H9 (cell line): Measurements from ENCODE around the gene ITPK1. TPM values are rescaled to one million over a fixed set of nuclear protein-coding genes. Genes with fewer than 3 reads are reported as not detected.

ENCODE experiments used
- DNase-seq: peaks from one replicate; pipeline ENCODE4 v3.0.0-alpha.2; 2017
- H2AFZ ChIP-seq: one replicate; pipeline ENCODE4 v1.6.1; 2013; ENCODE audit warnings: mild to moderate bottlenecking, low read length, control low read depth, moderate library complexity
- H2AK5ac ChIP-seq: 2 replicates; pipeline ENCODE4 v1.6.1; 2013; ENCODE audit warnings: low read length, control low read depth, mixed read lengths; ENCODE audit not compliant: insufficient read length
- H2BK120ac ChIP-seq: one replicate; pipeline ENCODE4 v1.6.1; 2013; ENCODE audit warnings: low read depth, mild to moderate bottlenecking, low read length, control low read depth, inconsistent platforms; ENCODE audit not compliant: poor library complexity, severe bottlenecking
- H2BK12ac ChIP-seq: 2 replicates; pipeline ENCODE4 v1.6.1; 2013; ENCODE audit warnings: low read length, control low read depth, mixed read lengths, low read depth; ENCODE audit not compliant: insufficient read length
- H2BK15ac ChIP-seq: 2 replicates; pipeline ENCODE4 v1.6.1; 2013; ENCODE audit warnings: low read depth, low read length, control low read depth
- H2BK20ac ChIP-seq: one replicate; pipeline ENCODE4 v1.6.1; 2013; ENCODE audit warnings: low read depth, mild to moderate bottlenecking, low read length, control low read depth, inconsistent platforms; ENCODE audit not compliant: poor library complexity, severe bottlenecking
- H2BK5ac ChIP-seq: 2 replicates; pipeline ENCODE4 v1.6.1; 2013; ENCODE audit warnings: low read length, control low read depth, mixed read lengths; ENCODE audit not compliant: insufficient read length
- H3K14ac ChIP-seq: 2 replicates; pipeline ENCODE4 v1.6.1; 2013; ENCODE audit warnings: low read length, control low read depth; ENCODE audit not compliant: insufficient read depth
- H3K18ac ChIP-seq: 2 replicates; pipeline ENCODE4 v1.6.1; 2013; ENCODE audit warnings: low read depth, mild to moderate bottlenecking, mixed read lengths, low read length, control low read depth; ENCODE audit not compliant: insufficient read length
- H3K23ac ChIP-seq: 2 replicates; pipeline ENCODE4 v1.6.1; 2013; ENCODE audit warnings: low read length, control low read depth, mixed read lengths, low read depth; ENCODE audit not compliant: insufficient read length
- H3K23me2 ChIP-seq: 2 replicates; pipeline ENCODE4 v1.6.1; 2013; ENCODE audit warnings: low read depth, mild to moderate bottlenecking, mixed read lengths, low read length, control low read depth; ENCODE audit not compliant: insufficient read length, poor library complexity, severe bottlenecking
- H3K27ac ChIP-seq: 2 replicates; pipeline ENCODE4 v1.5.1; 2013; ENCODE audit warnings: low read length, control low read depth, mixed read lengths, low read depth; ENCODE audit not compliant: insufficient read length
- H3K27me3 ChIP-seq: 2 replicates; pipeline ENCODE4 v1.6.1; 2013; ENCODE audit warnings: low read length, control low read depth, inconsistent platforms; ENCODE audit not compliant: insufficient read depth
- H3K4ac ChIP-seq: 2 replicates; pipeline ENCODE4 v1.6.1; 2013; ENCODE audit warnings: low read depth, mild to moderate bottlenecking, control low read depth, inconsistent platforms, low read length, moderate library complexity
- H3K4me1 ChIP-seq: 2 replicates; pipeline ENCODE4 v1.6.1; 2013; ENCODE audit warnings: low read length, control low read depth, inconsistent platforms; ENCODE audit not compliant: insufficient read depth
- H3K4me2 ChIP-seq: 2 replicates; pipeline ENCODE4 v1.6.1; 2013; ENCODE audit warnings: low read length, control low read depth, mixed read lengths; ENCODE audit not compliant: insufficient read length, insufficient read depth
- H3K56ac ChIP-seq: 2 replicates; pipeline ENCODE4 v1.6.1; 2013; ENCODE audit warnings: low read depth, mild to moderate bottlenecking, mixed read lengths, low read length, control low read depth; ENCODE audit not compliant: insufficient read length
- H3K79me1 ChIP-seq: 2 replicates; pipeline ENCODE4 v1.6.1; 2013; ENCODE audit warnings: low read depth, mild to moderate bottlenecking, moderate library complexity, low read length, control low read depth, inconsistent platforms; ENCODE audit not compliant: insufficient read depth, poor library complexity, severe bottlenecking
- H3K79me2 ChIP-seq: 2 replicates; pipeline ENCODE4 v1.6.1; 2013; ENCODE audit warnings: low read length, control low read depth, inconsistent platforms; ENCODE audit not compliant: insufficient read depth
- H3K9ac ChIP-seq: 2 replicates; pipeline ENCODE4 v1.6.1; 2013; ENCODE audit warnings: low read length, control low read depth, mixed read lengths; ENCODE audit not compliant: insufficient read length; ENCODE audit errors: extremely low read depth
- H3K9me3 ChIP-seq: one replicate; pipeline ENCODE4 v1.6.1; 2013; ENCODE audit warnings: low read depth, low read length, inconsistent platforms; ENCODE audit not compliant: control insufficient read depth
- H3T11ph ChIP-seq: one replicate; pipeline ENCODE4 v1.6.1; 2013; ENCODE audit warnings: mild to moderate bottlenecking, low read length, control low read depth, inconsistent platforms
- H4K20me1 ChIP-seq: one replicate; pipeline ENCODE4 v1.6.1; 2013; ENCODE audit not compliant: control insufficient read depth, insufficient read length, insufficient read depth
- H4K5ac ChIP-seq: 2 replicates; pipeline ENCODE4 v1.6.1; 2013; ENCODE audit warnings: low read depth, mild to moderate bottlenecking, mixed read lengths, low read length, control low read depth; ENCODE audit not compliant: insufficient read length
- H4K8ac ChIP-seq: replicated peaks from 2 replicates; pipeline ENCODE4 v1.6.1; 2013; ENCODE audit warnings: low read length, control low read depth, mixed read lengths, low read depth; ENCODE audit not compliant: insufficient read length
- H4K91ac ChIP-seq: 2 replicates; pipeline ENCODE4 v1.6.1; 2013; ENCODE audit warnings: low read depth, mild to moderate bottlenecking, moderate library complexity, mixed read lengths, low read length, control low read depth; ENCODE audit not compliant: insufficient read length
- H3K27ac Mint-ChIP-seq, 3 experiments: 2 replicates in 2 of 3; 3 replicates in 1 of 3; pipeline ENCODE4 v1.8.0; 2020 to 2021; ENCODE audit warnings: mixed read lengths in 3 of 3, mild to moderate bottlenecking in 1 of 3, moderate library complexity in 1 of 3
- H3K27me3 Mint-ChIP-seq: 2 replicates; pipeline ENCODE4 v1.8.0; 2021; ENCODE audit warnings: low read depth, mild to moderate bottlenecking, moderate library complexity, mixed read lengths
- H3K36me3 Mint-ChIP-seq, 3 experiments: 2 replicates in 2 of 3; 3 replicates in 1 of 3; pipeline ENCODE4 v1.8.0; 2020 to 2021; ENCODE audit warnings: low read depth in 3 of 3, mixed read lengths in 3 of 3; ENCODE audit not compliant: insufficient read depth in 1 of 3
- H3K4me1 Mint-ChIP-seq, 2 experiments: 2 replicates each; pipeline ENCODE4 v1.8.0; 2020; ENCODE audit warnings: mixed read lengths in 2 of 2
- H3K4me3 Mint-ChIP-seq, 2 experiments: 2 replicates in 1 of 2; 3 replicates in 1 of 2; pipeline ENCODE4 v1.8.0; 2020 to 2021; ENCODE audit warnings: mild to moderate bottlenecking in 2 of 2, mixed read lengths in 2 of 2, moderate library complexity in 1 of 2
- H3K9me3 Mint-ChIP-seq, 2 experiments: 2 replicates in 1 of 2; 3 replicates in 1 of 2; pipeline ENCODE4 v1.8.0; 2020; ENCODE audit warnings: mild to moderate bottlenecking in 2 of 2, mixed read lengths in 2 of 2, moderate library complexity in 1 of 2
- WGBS: extraction: QIAGEN DNeasy Blood & Tissue Kit; methylation state at CpG from one replicate; pipeline ENCODE4 v1.1.7; 2013; ENCODE audit warnings: missing lambda C conversion rate, low lambda C conversion rate, mixed read lengths; ENCODE audit not compliant: insufficient read length; ENCODE audit errors: extremely low coverage; 5-methylcytosine and 5-hydroxymethylcytosine counted together
- total RNA-seq: library from RNA; stranded (reverse); gene quantifications from 2 replicates; pipeline ENCODE4 v1.2.1, GENCODE V29; 2021
- TF ChIP-seq, protein P1 (sequence below): fragments of 200-600 bp; sonication (generic); conservative IDR thresholded peaks from 3 replicates; pipeline ENCODE4 v1.8.0; 2021; ENCODE audit warnings: antibody characterized with exemption, mild to moderate bottlenecking

The ITPK1 gene
- total RNA-seq, 1 experiment from 2014 or later, result 92.7 TPM

DNA sequence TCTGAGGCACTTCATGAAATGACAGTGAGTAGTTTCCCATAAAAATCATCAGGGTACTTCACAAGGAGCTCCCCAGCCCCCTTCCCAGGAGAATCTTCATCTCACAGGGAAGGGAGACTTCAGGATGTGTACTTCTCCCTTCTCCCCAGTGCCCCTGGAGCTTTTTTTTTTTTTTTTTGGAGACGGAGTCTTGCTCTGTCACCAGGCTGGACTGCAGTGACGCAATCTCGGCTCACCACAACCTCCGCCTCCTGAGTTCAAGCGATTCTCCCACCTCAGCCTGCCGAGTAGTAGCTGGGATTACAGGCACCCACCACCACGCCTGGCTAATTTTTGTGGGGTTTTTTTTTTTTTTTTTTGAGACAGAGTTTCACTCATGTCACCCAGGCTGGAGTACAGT is 10.4 kb downstream of the ITPK1 start:
- H3K27me3 ChIP-seq, result no peaks in the 10 kb centered on the region
- H3K23ac ChIP-seq, result no peak overlapping the region
- no peak for DNase-seq
- peaks cover 4% of the 10 kb centered on the region; the same call in 1 of the 2 replicates for H3K4me1 ChIP-seq
- no peak overlapping the region for H3K4me2 ChIP-seq
- no peak overlapping the region for H3K4me3 Mint-ChIP-seq
- no peak overlapping the region for H2BK5ac ChIP-seq
- H3K79me1 ChIP-seq, result peaks cover 16% of the 10 kb centered on the region
- H2BK12ac ChIP-seq, result no peak overlapping the region
- no peak overlapping the region for H4K8ac ChIP-seq
- H3K4ac ChIP-seq, result no peak overlapping the region
- H4K91ac ChIP-seq, result no peak overlapping the region
- H3K27ac ChIP-seq, result no peak overlapping the region
- no CpG with 5 or more reads among the region's 7 CpGs for WGBS
- no peak overlapping the region for H4K5ac ChIP-seq
- H3K27ac Mint-ChIP-seq, result peak overlapping the region in 2 of 3 experiments; percentile 22 to 70; a peak in 1 of 7 replicates
- no peaks in the 10 kb centered on the region for H4K20me1 ChIP-seq
- no peaks in the 10 kb centered on the region for H3K23me2 ChIP-seq
- no peak overlapping the region for H2BK120ac ChIP-seq
- TF ChIP-seq, protein P1, sequence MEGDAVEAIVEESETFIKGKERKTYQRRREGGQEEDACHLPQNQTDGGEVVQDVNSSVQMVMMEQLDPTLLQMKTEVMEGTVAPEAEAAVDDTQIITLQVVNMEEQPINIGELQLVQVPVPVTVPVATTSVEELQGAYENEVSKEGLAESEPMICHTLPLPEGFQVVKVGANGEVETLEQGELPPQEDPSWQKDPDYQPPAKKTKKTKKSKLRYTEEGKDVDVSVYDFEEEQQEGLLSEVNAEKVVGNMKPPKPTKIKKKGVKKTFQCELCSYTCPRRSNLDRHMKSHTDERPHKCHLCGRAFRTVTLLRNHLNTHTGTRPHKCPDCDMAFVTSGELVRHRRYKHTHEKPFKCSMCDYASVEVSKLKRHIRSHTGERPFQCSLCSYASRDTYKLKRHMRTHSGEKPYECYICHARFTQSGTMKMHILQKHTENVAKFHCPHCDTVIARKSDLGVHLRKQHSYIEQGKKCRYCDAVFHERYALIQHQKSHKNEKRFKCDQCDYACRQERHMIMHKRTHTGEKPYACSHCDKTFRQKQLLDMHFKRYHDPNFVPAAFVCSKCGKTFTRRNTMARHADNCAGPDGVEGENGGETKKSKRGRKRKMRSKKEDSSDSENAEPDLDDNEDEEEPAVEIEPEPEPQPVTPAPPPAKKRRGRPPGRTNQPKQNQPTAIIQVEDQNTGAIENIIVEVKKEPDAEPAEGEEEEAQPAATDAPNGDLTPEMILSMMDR, result no peak
- no peak overlapping the region for H3K14ac ChIP-seq
- no peak overlapping the region for H3T11ph ChIP-seq
- H3K36me3 Mint-ChIP-seq, result no peaks in the 10 kb centered on the region; a peak in 1 of 7 replicates
- no peak overlapping the region for H3K18ac ChIP-seq
- no peaks in the 10 kb centered on the region for H3K27me3 Mint-ChIP-seq
- H2AK5ac ChIP-seq, result no peak overlapping the region
- no peak overlapping the region for H3K9ac ChIP-seq
- H3K56ac ChIP-seq, result no peak overlapping the region
- H3K4me1 Mint-ChIP-seq, result peaks cover 43 to 58% of the 10 kb centered on the region in 2 experiments
- H2BK15ac ChIP-seq, result no peak overlapping the region
- H3K9me3 ChIP-seq, result no peaks in the 10 kb centered on the region
- H3K9me3 Mint-ChIP-seq, result no peaks in the 10 kb centered on the region
- no peak overlapping the region for H2AFZ ChIP-seq
- peaks cover 42% of the 10 kb centered on the region; the same call in 1 of the 2 replicates for H3K79me2 ChIP-seq
- H2BK20ac ChIP-seq, result no peak overlapping the region
